Lower leg skin (tissue), 3 donors: ENCODE results near the gene SHANK1.

Experiments
- CTCF ChIP-seq, 3 donors: fragments of 450-650 bp; IDR thresholded peaks; one replicate each; pipeline ENCODE4 v1.5.1; 2016; ENCODE audit warnings: antibody characterized with exemption in 3 of 3, mild to moderate bottlenecking in 3 of 3, moderate library complexity in 2 of 3
- POLR2A ChIP-seq, 2 donors: fragments of 450-650 bp; IDR thresholded peaks; one replicate each; pipeline ENCODE4 v1.6.1; 2016 to 2017; ENCODE audit warnings: antibody characterized with exemption in 2 of 2, mild to moderate bottlenecking in 1 of 2, moderate library complexity in 1 of 2

GRCh38 chr19:50693064-50693975 is 26.3 kb downstream of the SHANK1 start:
- TF ChIP-seq CTCF (IDR thresholded peaks at IDR 0.05) (no peak), POLR2A (IDR thresholded peaks at IDR 0.05) (no peak)
